HG03066 (cell line): ENCODE results near the gene IRS1.
A peak's percentile ranks its signal among the peaks of the same experiment; 100 is the strongest.

Experiments used
- ATAC-seq: cut with Tn5 transposase; IDR thresholded peaks from one replicate; pipeline ENCODE4 v1.9.1; 2021; ENCODE audit warnings: low read depth; ENCODE audit not compliant: unreplicated experiment

The IRS1 gene

DNA sequence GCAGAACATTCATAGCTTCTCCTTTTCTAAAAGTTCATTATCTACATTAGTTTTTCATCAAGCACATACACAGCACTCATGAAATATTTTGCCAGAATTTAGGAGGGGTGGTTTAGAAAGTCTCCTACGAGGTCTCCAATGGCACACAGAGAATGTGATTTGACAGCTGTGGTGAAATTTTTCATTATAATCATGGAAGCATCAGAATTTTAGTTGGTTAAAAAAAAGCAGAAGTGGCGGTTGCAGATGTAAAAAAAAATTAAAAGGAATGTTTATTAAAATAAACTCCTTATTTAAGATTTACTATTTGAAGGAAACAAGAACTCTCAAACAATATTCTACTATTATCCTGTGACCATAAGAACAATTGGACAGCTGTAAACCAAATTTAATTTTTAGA, 25.4 kb upstream of the IRS1 start:
- no peak for ATAC-seq

GRCh38 chr2:226818930-226819329, 19.3 kb upstream of the IRS1 start:
- ATAC-seq = no peak

DNA sequence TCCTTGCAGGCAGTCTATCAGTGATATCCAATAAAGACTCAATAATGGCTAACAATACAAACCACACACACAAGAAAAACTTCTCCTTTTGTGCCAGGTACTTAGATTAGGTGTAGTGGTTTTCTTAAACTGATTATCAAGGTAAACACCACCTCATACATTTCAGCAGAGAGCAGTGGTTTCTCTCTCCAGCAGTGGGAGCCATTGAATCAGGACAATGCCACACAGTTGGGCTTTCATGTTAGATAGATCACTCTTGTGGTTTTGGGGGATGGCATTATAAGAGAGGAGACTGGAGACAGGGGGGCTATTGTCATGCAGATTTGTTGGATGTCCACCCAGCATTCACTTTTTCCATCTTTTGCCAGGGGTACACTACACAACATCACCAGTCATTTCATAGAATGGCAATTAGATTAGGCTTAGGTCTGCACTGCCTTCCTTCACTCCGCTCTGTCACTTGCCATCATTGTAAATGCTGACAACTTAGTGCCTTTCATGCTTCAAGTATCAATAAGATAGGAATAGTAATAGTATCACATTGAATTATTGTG, 13.6 kb upstream of the IRS1 start:
- ATAC-seq = no peak

- no peak for ATAC-seq
These were observed 3.8 kb upstream of the IRS1 start for GRCh38 chr2:226803410-226803809.

- no peak for ATAC-seq
These were observed 3.0 kb upstream of the IRS1 start for GRCh38 chr2:226802573-226802972.

- peak; percentile 71 for ATAC-seq
These were observed 1.5 kb upstream of the IRS1 start for GRCh38 chr2:226800941-226801784.

DNA sequence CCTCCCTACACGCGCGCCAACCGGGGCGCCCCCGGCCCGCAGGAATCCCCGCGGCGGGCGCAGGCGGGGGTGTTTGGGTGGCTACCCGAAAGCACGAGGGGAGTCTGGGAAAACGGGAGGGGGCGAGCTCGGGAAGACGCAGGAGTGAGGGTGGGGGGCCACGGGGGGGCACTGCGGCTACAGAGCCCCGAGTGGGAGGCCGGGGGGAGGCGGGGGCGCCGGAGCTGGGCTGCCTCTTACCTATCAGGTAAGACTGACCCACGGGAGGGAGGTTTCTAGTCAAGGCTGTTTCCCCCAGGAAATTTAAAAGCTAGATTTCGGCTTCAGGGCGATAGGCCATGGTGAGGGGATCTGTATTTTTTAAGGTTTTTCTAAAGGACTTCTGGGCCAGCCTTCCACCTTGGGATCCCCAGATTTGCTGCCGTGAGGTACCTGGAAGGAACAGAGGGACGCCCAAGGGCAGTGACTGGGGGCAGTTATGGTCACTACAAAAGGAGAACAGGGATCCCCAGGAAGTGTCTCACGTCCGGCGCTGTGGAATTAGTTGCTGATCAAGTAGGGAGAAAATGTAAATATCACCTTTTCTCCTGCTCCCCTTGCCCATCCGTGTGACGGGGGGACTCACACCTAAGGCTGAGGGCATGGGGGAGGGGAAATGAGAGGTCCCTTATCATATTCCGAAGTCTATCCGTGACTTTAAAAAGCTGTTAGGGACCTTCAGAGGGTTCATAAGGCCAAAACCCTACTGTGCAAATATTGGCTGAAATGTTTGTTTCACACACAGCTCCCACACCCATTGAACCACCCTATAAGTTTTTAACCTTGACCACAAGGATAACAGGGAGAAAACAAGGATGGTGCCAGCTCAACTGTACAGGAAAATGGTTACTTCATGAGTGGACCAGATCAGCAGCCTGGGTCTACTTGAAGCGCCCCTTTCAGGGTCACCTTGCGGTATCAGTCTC, 638 bp upstream of the IRS1 start:
- ATAC-seq = no peak

DNA sequence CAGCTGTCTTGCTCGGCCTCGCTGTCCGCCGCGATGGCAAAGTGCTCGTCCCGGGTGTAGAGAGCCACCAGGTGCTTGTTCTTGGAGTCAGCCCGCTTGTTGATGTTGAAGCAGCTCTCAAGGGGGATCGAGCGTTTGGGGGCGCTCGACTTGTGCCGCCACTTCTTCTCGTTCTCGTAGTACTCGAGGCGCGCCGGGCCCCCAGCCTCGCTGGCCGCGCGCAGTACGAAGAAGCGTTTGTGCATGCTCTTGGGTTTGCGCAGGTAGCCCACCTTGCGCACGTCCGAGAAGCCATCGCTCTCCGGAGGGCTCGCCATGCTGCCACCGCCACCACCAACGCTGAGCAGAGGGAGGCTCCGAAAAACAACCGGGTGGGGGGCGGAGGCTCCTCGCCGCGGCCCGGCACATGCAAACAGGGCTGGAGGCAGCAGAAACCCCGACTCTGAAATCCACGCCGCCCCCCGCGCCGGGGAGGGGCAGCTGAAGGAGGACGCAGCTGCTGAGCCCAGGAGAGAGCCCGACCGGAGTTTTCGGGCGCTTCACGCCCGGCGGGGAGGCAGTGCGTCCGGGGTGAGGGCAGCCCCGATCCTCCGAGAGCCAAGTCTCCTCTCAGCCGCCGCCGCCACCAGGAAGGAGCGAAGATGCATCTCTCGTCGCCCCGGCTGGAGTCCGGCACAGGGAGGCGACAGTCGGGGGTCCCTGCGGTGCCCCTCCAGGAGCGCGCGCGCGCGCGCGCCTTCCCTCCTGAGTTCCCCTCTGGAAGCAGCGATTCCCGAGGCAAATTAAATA, 1.0 kb downstream of the IRS1 start:
- ATAC-seq = peak; percentile 20

DNA sequence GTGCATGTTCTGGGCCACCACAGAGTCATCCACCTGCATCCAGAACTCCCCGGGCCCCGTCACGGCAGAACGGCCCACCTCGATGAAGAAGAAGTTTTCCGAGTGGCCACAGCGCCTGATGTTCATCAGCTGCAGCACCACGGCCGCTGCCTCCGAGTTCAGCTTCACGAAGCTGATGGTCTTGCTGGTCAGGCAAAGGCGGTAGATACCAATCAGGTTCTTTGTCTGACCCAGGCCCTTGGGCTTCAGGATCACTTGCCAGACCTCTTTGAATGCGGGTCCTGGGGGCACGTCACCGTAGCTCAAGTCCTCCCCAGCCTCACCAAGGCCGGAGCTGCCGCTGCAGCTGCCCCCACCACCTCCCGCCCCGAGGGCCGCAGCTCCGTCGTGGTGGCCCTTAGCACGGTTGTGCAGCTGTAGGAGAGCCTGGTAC, 1.6 kb downstream of the IRS1 start:
- ATAC-seq = no peak

GRCh38 chr2:226797289-226797988, 2.2 kb downstream of the IRS1 start:
- no peak for ATAC-seq

DNA sequence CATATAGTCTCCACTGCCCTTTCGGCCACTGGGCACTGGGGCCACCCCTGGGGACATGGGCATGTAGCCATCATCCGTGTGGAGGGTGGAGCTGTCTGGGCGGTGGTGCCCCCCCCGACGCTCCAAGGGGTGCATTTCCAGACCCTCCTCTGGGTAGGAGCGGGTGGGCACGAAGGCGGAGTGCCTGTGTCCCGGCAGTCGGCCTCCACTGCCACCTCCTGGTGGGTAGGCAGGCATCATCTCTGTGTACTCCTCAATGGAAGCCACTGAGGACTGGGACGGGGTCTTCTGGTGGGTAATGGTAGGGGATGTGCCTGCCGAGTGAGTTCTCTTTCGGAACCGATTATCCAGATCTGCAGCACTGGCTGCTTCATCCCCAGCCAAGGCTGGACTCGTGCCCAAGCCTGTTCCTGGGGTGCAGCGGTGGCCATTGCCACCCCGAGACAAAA, 2.8 kb downstream of the IRS1 start:
- ATAC-seq = no peak

GRCh38 chr2:226796012-226796839, 3.4 kb downstream of the IRS1 start:
- no peak for ATAC-seq

DNA sequence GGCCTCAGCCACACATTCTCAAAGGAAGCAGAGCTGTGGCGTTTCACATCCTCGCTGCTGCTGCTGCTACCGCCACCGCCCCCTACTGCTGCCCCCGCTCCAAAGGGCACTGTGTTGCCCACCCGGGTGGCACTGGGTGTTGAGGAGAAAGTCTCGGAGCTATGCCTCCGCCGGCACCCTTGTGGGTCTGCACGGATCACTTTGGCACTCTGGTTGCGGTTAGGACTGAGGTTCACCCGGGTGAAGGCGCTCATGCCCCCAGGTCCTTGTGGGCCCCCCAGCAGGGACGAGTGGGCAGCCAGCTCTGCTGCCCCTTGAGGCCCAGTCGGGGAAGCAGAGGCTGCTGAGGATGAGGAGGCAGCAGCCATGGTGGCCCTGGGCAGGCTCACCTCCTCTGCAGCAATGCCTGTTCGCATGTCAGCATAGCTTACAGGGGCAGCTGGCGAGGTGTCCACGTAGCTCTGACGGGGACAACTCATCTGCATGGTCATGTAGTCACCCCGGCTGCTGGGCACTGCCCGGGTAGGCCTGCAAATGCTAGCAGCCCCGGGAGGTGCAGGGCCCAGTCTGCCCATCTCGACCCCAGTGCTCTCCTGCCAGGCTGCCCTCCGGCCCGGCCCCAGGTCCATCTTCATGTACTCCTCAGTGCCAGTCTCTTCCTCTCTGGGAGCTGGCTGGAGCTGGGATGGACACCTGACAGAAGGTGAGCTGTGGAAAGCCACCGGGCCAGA, 4.2 kb downstream of the IRS1 start:
- ATAC-seq = no peak

- ATAC-seq = no peak
These were observed 4.9 kb downstream of the IRS1 start for GRCh38 chr2:226794751-226795171.

DNA sequence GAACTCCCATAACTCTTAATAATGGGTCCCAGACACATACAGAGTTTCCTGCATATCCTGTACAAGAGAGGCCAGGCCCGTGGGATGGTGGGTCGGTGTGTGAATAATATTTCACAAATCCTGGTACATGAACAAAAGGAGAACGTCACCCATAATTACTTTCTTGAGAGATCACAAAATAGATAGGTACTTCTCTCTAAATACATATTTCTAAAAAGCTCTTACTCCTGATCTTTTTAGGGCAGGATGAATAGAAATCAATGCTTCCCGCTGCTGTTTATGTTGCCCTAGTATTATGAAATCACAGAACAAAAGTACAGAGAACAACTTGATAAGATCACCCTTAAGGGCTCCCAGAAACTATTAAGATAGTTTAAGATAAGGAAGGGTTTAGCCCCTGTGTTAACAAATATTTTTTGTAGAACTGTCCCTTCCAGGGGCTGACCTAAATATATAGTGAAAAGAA, 5.4 kb downstream of the IRS1 start:
- no peak for ATAC-seq

- ATAC-seq = no peak
These were observed 6.0 kb downstream of the IRS1 start for GRCh38 chr2:226793646-226794045.

DNA sequence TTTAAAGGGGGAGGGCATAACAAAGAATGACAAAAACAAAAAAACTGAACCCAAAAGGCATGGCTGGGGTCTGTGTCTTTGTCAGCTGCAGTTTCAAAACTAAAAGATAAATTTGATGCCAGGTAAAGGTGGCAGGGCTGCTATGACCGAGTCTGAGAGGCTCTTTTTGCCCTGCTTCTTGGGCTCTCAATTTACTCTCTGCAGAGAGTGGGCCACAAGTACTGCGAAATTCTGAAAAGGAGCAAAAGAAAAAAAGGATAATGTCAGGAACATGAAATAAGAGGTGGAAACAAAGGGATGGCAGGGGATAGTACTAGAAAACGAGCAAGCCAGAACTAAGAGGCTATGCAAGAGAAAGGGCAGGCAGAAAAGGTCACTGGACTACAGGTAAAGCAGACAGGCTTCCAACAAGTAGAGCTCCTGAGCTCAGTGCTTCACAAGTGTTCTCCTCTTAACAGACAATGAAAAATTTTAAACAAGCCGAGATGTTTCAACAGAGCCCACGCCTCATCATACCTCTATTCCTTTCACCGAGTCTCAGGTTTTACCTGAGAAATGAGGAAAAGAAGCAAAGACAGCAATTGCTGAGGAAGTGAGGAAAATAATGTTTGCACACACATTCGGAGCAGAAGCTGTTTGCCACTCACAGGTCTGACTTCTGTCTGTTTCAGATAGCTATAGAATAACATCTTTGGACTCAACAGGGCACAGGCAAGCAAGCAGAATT, 7.3 kb downstream of the IRS1 start:
- no peak for ATAC-seq
